Measurements from ENCODE around the gene ENOX2. TPM values are rescaled to one million over a fixed set of nuclear protein-coding genes. Genes with fewer than 3 reads are reported as not detected.

The ENOX2 gene
- total RNA-seq, 5 donors from 2014 or later (not counting 1 experiment from before 2014, with no cell fraction given), result 10.4 to 17.1 (median 13.5) TPM

DNA sequence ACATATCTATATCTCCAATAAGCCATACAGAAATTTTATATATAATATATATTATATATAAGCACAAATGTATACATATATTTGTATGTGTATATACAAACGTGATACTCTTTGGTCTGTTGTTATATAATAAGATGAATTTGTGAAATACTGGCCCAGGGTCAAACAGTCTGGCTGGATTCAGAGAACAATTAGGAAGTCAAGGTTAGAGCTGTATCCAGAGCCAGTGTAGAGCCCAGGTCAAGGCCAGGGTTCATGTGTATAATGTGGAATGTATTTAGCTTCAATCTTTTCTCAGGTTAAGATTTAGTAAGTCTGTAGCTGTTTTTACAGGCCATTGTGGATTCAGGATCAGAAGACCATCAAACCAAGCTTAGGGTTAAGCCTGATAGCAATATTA, 3.8 kb upstream of the ENOX2 start:
- no peaks in the 10 kb centered on the region for H3K9me3 ChIP-seq
- WGBS (ENCODE audit: insufficient coverage), result no CpG with 5 or more reads among the region's 1 CpG
- ChIA-PET CTCF (no interaction called here), POLR2A (no interaction called here)
- H3K36me3 ChIP-seq (ENCODE audit: control insufficient read depth in 2 of 2, extremely low read depth in 1 of 2, insufficient read depth in 1 of 2, low read length in 1 of 2), result no peaks in the 10 kb centered on the region
- Mint-ChIP-seq H3K27me3 (peaks cover 0 to 11% of the 10 kb centered on the region in 2 donors), H3K36me3 (no peaks in the 10 kb centered on the region), H3K4me3 (no peak overlapping the region), H3K27ac (no peak overlapping the region), H3K9me3 (no peaks in the 10 kb centered on the region), H3K4me1 (peaks cover 6 to 7% (median 7%) of the 10 kb centered on the region in 3 donors)
- no peaks in the 10 kb centered on the region for H3K27me3 ChIP-seq (replicated peaks in 1 of 2; ENCODE audit: control insufficient read depth in 2 of 2, extremely low read depth in 1 of 2, insufficient read depth in 2 of 2, low read length in 1 of 2)
- H3K27ac ChIP-seq (ENCODE audit: low read length), result no peak overlapping the region
- H3K4me1 ChIP-seq (ENCODE audit: control insufficient read depth in 1 of 2, extremely low read depth in 1 of 2, insufficient read depth in 2 of 2, low read length in 2 of 2), result peaks cover 5 to 6% of the 10 kb centered on the region in 2 experiments
- H3K4me3 ChIP-seq (ENCODE audit: control insufficient read depth in 1 of 2, extremely low read depth in 1 of 2, low read length in 1 of 2), result no peak overlapping the region
- DNase-seq (no peak), ATAC-seq (replicated peaks in 1 of 4) (no peak)

DNA sequence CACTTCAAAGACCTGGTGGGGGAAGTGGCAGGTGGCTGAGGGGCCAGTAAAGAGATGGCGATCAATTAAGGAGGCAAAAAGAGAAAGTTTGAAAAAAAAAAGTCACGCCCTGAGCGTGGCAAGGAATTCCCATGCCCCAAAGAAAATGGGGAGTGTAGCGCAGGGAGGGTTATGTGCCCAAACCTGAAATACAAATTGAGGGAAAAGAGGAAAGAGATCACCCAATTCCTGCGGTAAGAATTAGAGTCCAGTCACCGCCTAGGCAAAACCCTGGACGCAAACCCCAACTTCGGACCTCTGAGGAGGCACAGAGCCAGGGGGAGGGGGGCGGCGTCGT, 595 bp downstream of the ENOX2 start:
- ChIA-PET CTCF (interaction anchor here (0.6 kb wide), 2 partner anchors 327 to 921 kb away, joined by 3 read pairs; no protein-coding TSS in a partner anchor), POLR2A (interaction anchor here in 1 of 2 donors (0.7 kb wide), 1 partner anchor 803 kb away, joined by 7 read pairs; no protein-coding TSS in a partner anchor)
- peaks cover 5 to 6% of the 10 kb centered on the region in 2 experiments for H3K4me1 ChIP-seq (ENCODE audit: control insufficient read depth in 1 of 2, extremely low read depth in 1 of 2, insufficient read depth in 2 of 2, low read length in 2 of 2)
- no peak overlapping the region for H3K27ac ChIP-seq (ENCODE audit: low read length)
- peak overlapping the region; percentile 74 to 97 for H3K4me3 ChIP-seq (ENCODE audit: control insufficient read depth in 1 of 2, extremely low read depth in 1 of 2, low read length in 1 of 2)
- H3K4me1 Mint-ChIP-seq, result peaks cover 8 to 9% (median 8%) of the 10 kb centered on the region in 3 donors
- no peak for DNase-seq
- H3K27me3 Mint-ChIP-seq, result peaks cover 0 to 11% of the 10 kb centered on the region in 2 donors
- no peak for ATAC-seq (replicated peaks in 1 of 4)
- H3K36me3 Mint-ChIP-seq, result peaks cover 13% of the 10 kb centered on the region
- no peak overlapping the region for H3K4me3 Mint-ChIP-seq
- H3K27me3 ChIP-seq (replicated peaks in 1 of 2; ENCODE audit: control insufficient read depth in 2 of 2, extremely low read depth in 1 of 2, insufficient read depth in 2 of 2, low read length in 1 of 2), result no peaks in the 10 kb centered on the region
- H3K36me3 ChIP-seq (ENCODE audit: control insufficient read depth in 2 of 2, extremely low read depth in 1 of 2, insufficient read depth in 1 of 2, low read length in 1 of 2), result no peaks in the 10 kb centered on the region
- peak overlapping the region in 1 of 2 donors; percentile 49 for H3K27ac Mint-ChIP-seq
- no peaks in the 10 kb centered on the region for H3K9me3 ChIP-seq
- 0% methylated on average over 4 of the region's 11 CpGs for WGBS (ENCODE audit: insufficient coverage)
- no peaks in the 10 kb centered on the region for H3K9me3 Mint-ChIP-seq

DNA sequence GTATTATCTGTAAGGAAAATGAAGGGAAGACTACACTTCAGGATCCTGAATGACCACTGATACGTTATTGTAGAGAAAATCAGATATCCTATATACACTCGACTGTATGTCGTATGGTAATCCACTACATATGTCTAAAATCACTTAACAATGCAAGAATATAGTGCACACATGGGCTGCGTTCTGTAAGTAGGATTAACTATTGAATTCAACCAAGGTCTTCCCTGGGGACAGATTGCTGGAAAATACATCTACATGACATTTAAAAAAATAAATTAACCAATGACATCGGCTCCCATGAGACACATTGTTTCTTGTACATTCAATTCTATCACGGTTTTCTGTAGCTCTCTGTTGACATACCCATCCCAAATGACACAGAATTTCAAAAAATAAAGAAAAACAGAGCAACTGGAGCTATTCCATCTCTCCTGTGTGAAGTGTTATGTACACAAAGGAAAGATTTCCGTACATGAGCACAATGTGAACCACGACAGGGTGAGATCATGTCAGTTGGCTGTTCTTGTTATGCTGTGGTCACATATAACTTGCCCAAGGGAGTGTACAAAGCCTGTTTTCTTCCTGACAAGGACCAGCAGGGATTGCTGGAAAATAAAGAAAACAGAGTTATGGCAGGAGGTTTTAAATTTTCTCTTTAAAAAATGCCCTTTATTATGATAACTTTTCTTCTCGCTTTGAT, 6.1 kb downstream of the ENOX2 start:
- no peak for ATAC-seq (replicated peaks in 1 of 4)
- no peak overlapping the region for H3K4me3 Mint-ChIP-seq
- H3K4me1 ChIP-seq (ENCODE audit: control insufficient read depth in 1 of 2, extremely low read depth in 1 of 2, insufficient read depth in 2 of 2, low read length in 2 of 2), result no peaks in the 10 kb centered on the region
- H3K36me3 Mint-ChIP-seq, result peaks cover 35% of the 10 kb centered on the region
- H3K4me3 ChIP-seq (ENCODE audit: control insufficient read depth in 1 of 2, extremely low read depth in 1 of 2, low read length in 1 of 2), result no peak overlapping the region
- no peaks in the 10 kb centered on the region for H3K9me3 ChIP-seq
- H3K27me3 Mint-ChIP-seq, result peaks cover 0 to 7% of the 10 kb centered on the region in 2 donors
- H3K9me3 Mint-ChIP-seq, result no peaks in the 10 kb centered on the region
- CTCF ChIA-PET, result no interaction called here
- no peak for DNase-seq
- POLR2A ChIA-PET, result no interaction called here
- H3K27me3 ChIP-seq (replicated peaks in 1 of 2; ENCODE audit: control insufficient read depth in 2 of 2, extremely low read depth in 1 of 2, insufficient read depth in 2 of 2, low read length in 1 of 2), result no peaks in the 10 kb centered on the region
- H3K27ac ChIP-seq (ENCODE audit: low read length), result no peak overlapping the region
- peaks cover 0 to 2% of the 10 kb centered on the region in 2 donors for H3K36me3 ChIP-seq (ENCODE audit: control insufficient read depth in 2 of 2, extremely low read depth in 1 of 2, insufficient read depth in 1 of 2, low read length in 1 of 2)
- H3K27ac Mint-ChIP-seq, result no peak overlapping the region
- H3K4me1 Mint-ChIP-seq, result peaks cover 3 to 6% (median 4%) of the 10 kb centered on the region in 3 donors
- no CpG with 5 or more reads among the region's 9 CpGs for WGBS (ENCODE audit: insufficient coverage)

DNA sequence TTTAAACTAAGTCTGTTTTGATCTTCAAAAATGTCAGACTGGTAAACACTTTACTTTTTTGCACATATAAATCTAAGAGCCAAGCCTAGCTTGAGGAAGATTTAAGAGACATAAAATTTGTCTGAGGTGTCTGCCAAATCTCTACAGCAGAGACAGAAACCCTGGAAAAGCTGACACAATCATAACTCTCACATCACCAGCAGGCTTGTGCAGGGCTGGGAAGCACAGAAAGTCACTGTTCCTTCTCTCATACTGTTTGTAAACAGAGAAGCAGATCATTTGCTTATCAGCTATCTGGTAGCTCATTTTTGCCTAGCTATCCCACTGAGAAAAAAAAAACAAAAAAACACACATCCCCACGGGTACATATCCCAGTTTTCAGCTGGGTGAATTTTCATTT, 7.0 kb downstream of the ENOX2 start:
- POLR2A ChIA-PET, result interaction anchor here in 1 of 2 donors (0.6 kb wide), 1 partner anchor 36 kb away, joined by 3 read pairs; no protein-coding TSS in a partner anchor
- Mint-ChIP-seq H3K4me1 (peaks cover 0 to 2% (median 0%) of the 10 kb centered on the region in 3 donors), H3K27ac (no peak overlapping the region), H3K27me3 (peaks cover 0 to 4% of the 10 kb centered on the region in 2 donors), H3K9me3 (no peaks in the 10 kb centered on the region), H3K4me3 (no peak overlapping the region), H3K36me3 (peaks cover 35% of the 10 kb centered on the region)
- DNase-seq (no peak), ATAC-seq (replicated peaks in 1 of 4) (no peak)
- H3K4me3 ChIP-seq (ENCODE audit: control insufficient read depth in 1 of 2, extremely low read depth in 1 of 2, low read length in 1 of 2), result no peak overlapping the region
- H3K27me3 ChIP-seq (replicated peaks in 1 of 2; ENCODE audit: control insufficient read depth in 2 of 2, extremely low read depth in 1 of 2, insufficient read depth in 2 of 2, low read length in 1 of 2), result no peaks in the 10 kb centered on the region
- CTCF ChIA-PET, result interaction anchor here in 1 of 2 donors (1.0 kb wide), 1 partner anchor 9 kb away, joined by 3 read pairs; no protein-coding TSS in a partner anchor
- H3K4me1 ChIP-seq (ENCODE audit: control insufficient read depth in 1 of 2, extremely low read depth in 1 of 2, insufficient read depth in 2 of 2, low read length in 2 of 2), result no peaks in the 10 kb centered on the region
- peaks cover 0 to 2% of the 10 kb centered on the region in 2 donors for H3K36me3 ChIP-seq (ENCODE audit: control insufficient read depth in 2 of 2, extremely low read depth in 1 of 2, insufficient read depth in 1 of 2, low read length in 1 of 2)
- H3K27ac ChIP-seq (ENCODE audit: low read length), result no peak overlapping the region
- no peaks in the 10 kb centered on the region for H3K9me3 ChIP-seq
- WGBS (ENCODE audit: insufficient coverage), result no CpG with 5 or more reads among the region's 1 CpG

DNA sequence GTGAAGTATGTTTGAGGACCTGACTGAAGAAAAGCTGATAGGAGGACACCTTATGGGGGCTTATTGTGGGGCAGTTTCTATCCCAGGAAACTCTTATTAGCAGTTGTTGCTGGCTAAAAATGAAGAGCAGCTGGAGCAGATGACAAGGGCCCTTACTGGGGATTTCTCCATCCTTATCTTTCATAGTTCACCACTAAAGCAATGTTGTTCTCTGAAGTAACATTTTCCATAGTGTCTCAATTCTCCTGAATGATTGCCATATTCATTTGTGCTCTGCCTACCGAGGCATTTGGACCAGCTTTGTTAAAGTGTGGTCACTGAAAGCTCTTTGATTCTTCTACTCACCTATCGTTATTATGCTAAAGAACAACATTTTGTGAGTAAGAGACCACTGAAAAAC, 7.7 kb downstream of the ENOX2 start:
- no peak overlapping the region for H3K4me3 ChIP-seq (ENCODE audit: control insufficient read depth in 1 of 2, extremely low read depth in 1 of 2, low read length in 1 of 2)
- Mint-ChIP-seq H3K27me3 (peaks cover 0 to 5% of the 10 kb centered on the region in 2 donors), H3K36me3 (peaks cover 31% of the 10 kb centered on the region), H3K27ac (no peak overlapping the region), H3K4me1 (peaks cover 2 to 4% (median 3%) of the 10 kb centered on the region in 3 donors), H3K9me3 (no peaks in the 10 kb centered on the region), H3K4me3 (no peak overlapping the region)
- ATAC-seq (replicated peaks in 1 of 4) (no peak), DNase-seq (no peak)
- peaks cover 0 to 2% of the 10 kb centered on the region in 2 donors for H3K36me3 ChIP-seq (ENCODE audit: control insufficient read depth in 2 of 2, extremely low read depth in 1 of 2, insufficient read depth in 1 of 2, low read length in 1 of 2)
- no peaks in the 10 kb centered on the region for H3K4me1 ChIP-seq (ENCODE audit: control insufficient read depth in 1 of 2, extremely low read depth in 1 of 2, insufficient read depth in 2 of 2, low read length in 2 of 2)
- no CpG with 5 or more reads among the region's 2 CpGs for WGBS (ENCODE audit: insufficient coverage)
- CTCF ChIA-PET, result interaction anchor here in 1 of 2 donors (1.0 kb wide), 1 partner anchor 9 kb away, joined by 3 read pairs; no protein-coding TSS in a partner anchor
- H3K9me3 ChIP-seq, result no peaks in the 10 kb centered on the region
- H3K27me3 ChIP-seq (replicated peaks in 1 of 2; ENCODE audit: control insufficient read depth in 2 of 2, extremely low read depth in 1 of 2, insufficient read depth in 2 of 2, low read length in 1 of 2), result no peaks in the 10 kb centered on the region
- POLR2A ChIA-PET, result interaction anchor here in 1 of 2 donors (0.6 kb wide), 1 partner anchor 37 kb away, joined by 3 read pairs; no protein-coding TSS in a partner anchor
- H3K27ac ChIP-seq (ENCODE audit: low read length), result no peak overlapping the region

DNA sequence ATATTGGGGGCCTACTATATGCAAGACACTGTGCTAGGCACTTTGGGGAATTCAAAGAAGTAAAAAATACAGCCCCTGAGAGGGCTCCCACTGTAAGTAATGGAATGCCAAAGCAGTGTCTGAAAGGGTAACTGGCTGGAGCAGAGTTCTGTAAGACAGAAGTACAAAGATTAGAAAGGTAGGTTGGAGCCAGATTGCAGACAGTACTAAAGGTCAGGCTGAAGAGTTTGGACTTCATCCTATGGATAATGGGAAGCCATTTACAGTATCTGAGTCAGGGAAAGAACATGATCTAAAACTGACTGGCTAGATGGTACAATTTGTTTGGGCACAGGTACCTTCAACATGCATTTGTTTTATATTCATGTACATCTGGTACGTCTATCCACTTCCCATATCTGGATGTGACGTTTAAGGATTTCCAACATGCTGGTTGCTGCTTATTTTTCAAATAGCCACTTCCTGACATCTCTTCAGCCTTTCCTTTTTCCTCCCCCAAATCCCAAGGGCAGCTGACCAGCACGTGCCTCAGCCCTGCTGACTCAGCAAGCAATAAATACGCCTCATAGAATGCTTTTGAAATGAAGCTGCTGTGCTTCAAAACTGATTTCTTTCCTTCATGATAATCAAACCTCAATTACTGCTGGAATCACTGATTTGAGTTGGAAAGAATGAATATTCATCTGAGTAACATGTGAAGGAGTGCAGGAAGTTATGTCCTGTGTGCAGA, 9.5 kb downstream of the ENOX2 start:
- ATAC-seq (replicated peaks in 1 of 4) (no peak), DNase-seq (no peak)
- Mint-ChIP-seq H3K27ac (no peak overlapping the region), H3K9me3 (no peaks in the 10 kb centered on the region), H3K36me3 (peaks cover 27% of the 10 kb centered on the region), H3K4me1 (peaks cover 10 to 16% (median 16%) of the 10 kb centered on the region in 3 donors), H3K4me3 (no peak overlapping the region), H3K27me3 (peaks cover 0 to 4% of the 10 kb centered on the region in 2 donors)
- H3K9me3 ChIP-seq, result no peaks in the 10 kb centered on the region
- H3K27me3 ChIP-seq (replicated peaks in 1 of 2; ENCODE audit: control insufficient read depth in 2 of 2, extremely low read depth in 1 of 2, insufficient read depth in 2 of 2, low read length in 1 of 2), result no peaks in the 10 kb centered on the region
- no peak overlapping the region for H3K4me3 ChIP-seq (ENCODE audit: control insufficient read depth in 1 of 2, extremely low read depth in 1 of 2, low read length in 1 of 2)
- ChIA-PET POLR2A (interaction anchor here in 1 of 2 donors (0.7 kb wide), 1 partner anchor 23 kb away, joined by 3 read pairs; no protein-coding TSS in a partner anchor), CTCF (no interaction called here)
- H3K4me1 ChIP-seq (ENCODE audit: control insufficient read depth in 1 of 2, extremely low read depth in 1 of 2, insufficient read depth in 2 of 2, low read length in 2 of 2), result peaks cover 0 to 2% of the 10 kb centered on the region in 2 experiments
- WGBS (ENCODE audit: insufficient coverage), result 100% methylated on average over 2 of the region's 4 CpGs
- no peak overlapping the region for H3K27ac ChIP-seq (ENCODE audit: low read length)
- peaks cover 0 to 2% of the 10 kb centered on the region in 2 donors for H3K36me3 ChIP-seq (ENCODE audit: control insufficient read depth in 2 of 2, extremely low read depth in 1 of 2, insufficient read depth in 1 of 2, low read length in 1 of 2)

All from T-cell (primary cell).